H1 (cell line): Measurements from ENCODE around the gene TBX15. TPM values are rescaled to one million over a fixed set of nuclear protein-coding genes. Genes with fewer than 3 reads are reported as not detected.

Experiments used
- CTCF ChIA-PET: fragments of 300-600 bp; sonication (Branson Sonifier 250); formaldehyde crosslinking; loops from one replicate; lab custom pipeline; 2021; ENCODE audit not compliant: partially characterized antibody; lab: Charles Lee
- POLR2A ChIA-PET: fragments of 300-600 bp; sonication (Branson Sonifier 250); formaldehyde crosslinking; loops from one replicate; lab custom pipeline; 2021; ENCODE audit warnings: inconsistent platforms; ENCODE audit not compliant: partially characterized antibody; lab: Charles Lee
- DNase-seq, 2 experiments: peaks; one replicate each; pipeline versions ENCODE4 v3.0.0 to v3.0.0-alpha.2; 2010 to 2022; ENCODE audit warnings: low spot score in 2 of 2, low read depth in 1 of 2, mixed read lengths in 1 of 2
- FAIRE-seq: peaks from 2 replicates; lab custom pipeline; 2011; peaks lifted over from hg19 to GRCh38; lab: Jason Lieb, UNC
- H2AFZ ChIP-seq: 2 replicates; pipeline ENCODE4 v1.8.1; 2012; ENCODE audit warnings: low read length, inconsistent platforms
- H2AK5ac ChIP-seq: 2 replicates; pipeline ENCODE4 v1.6.1; 2013; ENCODE audit warnings: low read depth, low read length
- H2BK120ac ChIP-seq: replicated peaks from 2 replicates; pipeline ENCODE3; 2013; ENCODE audit warnings: low read depth, low read length, inconsistent platforms
- H2BK12ac ChIP-seq: 2 replicates; pipeline ENCODE4 v1.6.1; 2013; ENCODE audit warnings: low read depth, low read length
- H2BK15ac ChIP-seq: 2 replicates; pipeline ENCODE4 v1.6.1; 2013; ENCODE audit warnings: low read length
- H2BK20ac ChIP-seq: 2 replicates; pipeline ENCODE4 v1.6.1; 2013; ENCODE audit warnings: low read length
- H2BK5ac ChIP-seq: 2 replicates; pipeline ENCODE4 v1.6.1; 2013; ENCODE audit warnings: low read depth, low read length
- H3K14ac ChIP-seq: 2 replicates; pipeline ENCODE4 v1.6.1; 2013; ENCODE audit warnings: inconsistent platforms; ENCODE audit not compliant: insufficient read length
- H3K18ac ChIP-seq: 2 replicates; pipeline ENCODE4 v1.6.1; 2013; ENCODE audit warnings: low read length; ENCODE audit errors: extremely low read depth
- H3K23ac ChIP-seq: 2 replicates; pipeline ENCODE4 v1.6.1; 2013; ENCODE audit warnings: inconsistent platforms; ENCODE audit not compliant: insufficient read length
- H3K23me2 ChIP-seq: 2 replicates; pipeline ENCODE4 v1.6.1; 2013; ENCODE audit warnings: low read depth, low read length
- H3K27ac ChIP-seq: 2 replicates; pipeline ENCODE4 v1.6.1; 2011; ENCODE audit warnings: low read depth, low read length, inconsistent platforms
- H3K27me3 ChIP-seq, 4 experiments: replicated peaks in 1 of 4; 1 replicate in 1 of 4; 2 replicates in 3 of 4; pipeline versions ENCODE4 v1.6.1 to v1.8.1; 2011 to 2013; ENCODE audit warnings: low read length in 3 of 4, mild to moderate bottlenecking in 3 of 4, inconsistent platforms in 2 of 4, mixed read lengths in 2 of 4, moderate library complexity in 1 of 4; ENCODE audit not compliant: control insufficient read depth in 3 of 4, insufficient read depth in 3 of 4; ENCODE audit errors: extremely low read depth in 1 of 4
- H3K36me3 ChIP-seq, 4 experiments: 2 replicates each; pipeline versions ENCODE4 v1.6.1 to v1.8.1; 2011 to 2013; ENCODE audit warnings: mild to moderate bottlenecking in 4 of 4, low read length in 3 of 4, moderate library complexity in 2 of 4, control low read depth in 1 of 4, inconsistent platforms in 1 of 4; ENCODE audit not compliant: insufficient read depth in 4 of 4, control insufficient read depth in 2 of 4
- H3K4ac ChIP-seq: replicated peaks from 2 replicates; pipeline ENCODE3; 2013; ENCODE audit warnings: low read length, low read depth, mixed read lengths, inconsistent platforms; ENCODE audit not compliant: insufficient read length
- H3K4me1 ChIP-seq, 4 experiments: replicated peaks in 1 of 4; 1 replicate in 1 of 4; 2 replicates in 3 of 4; pipeline versions ENCODE4 v1.6.1 to v1.8.1; 2011 to 2013; ENCODE audit warnings: low read length in 3 of 4, inconsistent platforms in 2 of 4, mixed read lengths in 1 of 4; ENCODE audit not compliant: insufficient read depth in 4 of 4, control insufficient read depth in 3 of 4
- H3K4me2 ChIP-seq, 2 experiments: 2 replicates each; pipeline versions ENCODE4 v1.6.1 to v1.8.1; 2011 to 2013; ENCODE audit warnings: low read depth in 2 of 2, low read length in 2 of 2, control low read depth in 1 of 2, inconsistent platforms in 1 of 2, mild to moderate bottlenecking in 1 of 2; ENCODE audit not compliant: insufficient read depth in 1 of 2
- H3K4me3 ChIP-seq, 4 experiments: fragments of 200-600, 300-600 bp in 1 of 4; sonication (generic), shearing (Covaris generic), sonication (Bioruptor Twin) in 1 of 4; 2 replicates each; pipeline versions ENCODE4 v1.5.1 to v1.8.1; 2011 to 2016; ENCODE audit warnings: low read length in 4 of 4, low read depth in 3 of 4, control low read depth in 2 of 4, inconsistent platforms in 2 of 4, mild to moderate bottlenecking in 2 of 4, mixed read lengths in 1 of 4, moderate library complexity in 1 of 4; ENCODE audit not compliant: insufficient read depth in 2 of 4; ENCODE audit errors: extremely low read depth in 1 of 4
- H3K56ac ChIP-seq: replicated peaks from 2 replicates; pipeline ENCODE3; 2013; ENCODE audit warnings: low read depth, mild to moderate bottlenecking, mixed read lengths, low read length, inconsistent platforms; ENCODE audit not compliant: insufficient read length
- H3K79me1 ChIP-seq: 2 replicates; pipeline ENCODE4 v1.6.1; 2013; ENCODE audit warnings: low read depth, low read length, control low read depth
- H3K79me2 ChIP-seq, 2 experiments: 2 replicates each; pipeline versions ENCODE4 v1.6.1 to v1.8.1; 2012 to 2013; ENCODE audit warnings: low read length in 2 of 2, mild to moderate bottlenecking in 2 of 2, inconsistent platforms in 1 of 2; ENCODE audit not compliant: insufficient read depth in 2 of 2, control insufficient read depth in 1 of 2
- H3K9ac ChIP-seq, 4 experiments: replicated peaks in 1 of 4; 1 replicate in 1 of 4; 2 replicates in 3 of 4; pipeline versions ENCODE4 v1.6.1 to v1.8.1; 2011 to 2013; ENCODE audit warnings: low read depth in 3 of 4, low read length in 3 of 4, control low read depth in 2 of 4, mild to moderate bottlenecking in 2 of 4, moderate library complexity in 2 of 4, inconsistent platforms in 1 of 4; ENCODE audit errors: extremely low read depth in 1 of 4
- H3K9me3 ChIP-seq, 2 experiments: 2 replicates each; pipeline versions ENCODE4 v1.6.1 to v1.8.1; 2012 to 2013; ENCODE audit warnings: mild to moderate bottlenecking in 2 of 2, moderate library complexity in 2 of 2, control low read depth in 1 of 2, inconsistent platforms in 1 of 2, low read depth in 1 of 2, low read length in 1 of 2, mixed read lengths in 1 of 2; ENCODE audit not compliant: insufficient read depth in 2 of 2
- H4K20me1 ChIP-seq, 2 experiments: replicated peaks in 1 of 2; 2 replicates each; pipeline versions ENCODE3 to v1.8.1; 2011 to 2013; ENCODE audit warnings: inconsistent platforms in 2 of 2, low read length in 2 of 2, mild to moderate bottlenecking in 1 of 2; ENCODE audit not compliant: insufficient read depth in 2 of 2, control insufficient read depth in 1 of 2
- H4K5ac ChIP-seq: 2 replicates; pipeline ENCODE4 v1.6.1; 2013; ENCODE audit warnings: low read length, low read depth, mixed read lengths, inconsistent platforms; ENCODE audit not compliant: insufficient read length
- H4K8ac ChIP-seq: 2 replicates; pipeline ENCODE4 v1.8.0; 2013; ENCODE audit warnings: mild to moderate bottlenecking, moderate library complexity, low read length, inconsistent platforms; ENCODE audit not compliant: insufficient read depth; ENCODE audit errors: extremely low read depth
- H4K91ac ChIP-seq: replicated peaks from 2 replicates; pipeline ENCODE3; 2013; ENCODE audit warnings: low read length, mixed read lengths, inconsistent platforms; ENCODE audit not compliant: insufficient read length
- CHD2 ChIP-seq: IDR thresholded peaks from 2 replicates; pipeline ENCODE4 v1.6.1; 2012; ENCODE audit warnings: low read length, improper control_type of control experiment
- EZH2 ChIP-seq: fragments of 200-600 bp; sonication (generic); IDR thresholded peaks from 2 replicates; pipeline ENCODE4 v1.7.1; 2012; ENCODE audit warnings: low read depth, mild to moderate bottlenecking, moderate library complexity, low read length, inconsistent platforms; ENCODE audit not compliant: severe bottlenecking
- GABPA ChIP-seq: IDR thresholded peaks from 2 replicates; pipeline ENCODE4 v1.6.1; 2011; ENCODE audit warnings: mild to moderate bottlenecking, low read length, moderate library complexity, borderline replicate concordance; ENCODE audit not compliant: insufficient read depth
- KDM4A ChIP-seq: IDR thresholded peaks from one replicate; pipeline ENCODE4 v1.7.1; 2012; ENCODE audit warnings: low read depth, mild to moderate bottlenecking, moderate library complexity, low read length, inconsistent platforms; ENCODE audit not compliant: severe bottlenecking
- RNF2 ChIP-seq: fragments of 200-900, 300-1000 bp; sonication (generic); IDR thresholded peaks from 2 replicates; pipeline ENCODE4 v1.7.1; 2016; ENCODE audit warnings: borderline replicate concordance, low read depth, mild to moderate bottlenecking, antibody characterized with exemption, low read length; ENCODE audit not compliant: poor library complexity, severe bottlenecking; ENCODE audit errors: missing control alignments
- RXRA ChIP-seq: IDR thresholded peaks from 2 replicates; pipeline ENCODE4 v1.6.1; 2011; ENCODE audit warnings: low read depth, mild to moderate bottlenecking, low read length, moderate library complexity; ENCODE audit not compliant: insufficient read depth
- SIRT6 ChIP-seq: IDR thresholded peaks from one replicate; pipeline ENCODE4 v1.7.1; 2012; ENCODE audit warnings: low read length, inconsistent platforms
- SP2 ChIP-seq: IDR thresholded peaks from 2 replicates; pipeline ENCODE4 v1.6.1; 2012; ENCODE audit warnings: mild to moderate bottlenecking, low read length, inconsistent platforms
- SUZ12 ChIP-seq: fragments of 200-600 bp; sonication (generic); IDR thresholded peaks from 2 replicates; pipeline ENCODE4 v1.6.1; 2012; ENCODE audit warnings: mild to moderate bottlenecking, inconsistent platforms, low read length, moderate library complexity, mixed read lengths
- TAF1 ChIP-seq: IDR thresholded peaks from 2 replicates; pipeline ENCODE4 v1.6.1; 2011; ENCODE audit warnings: mild to moderate bottlenecking, low read depth, low read length
- WGBS, 2 experiments: shearing (Covaris generic) in 1 of 2; methylation state at CpG; one replicate each; pipeline versions ENCODE4 v1.1.6 to v1.1.7; 2013 to 2015; ENCODE audit warnings: low lambda C conversion rate in 2 of 2, mixed read lengths in 2 of 2, inconsistent platforms in 1 of 2, low coverage in 1 of 2, missing lambda C conversion rate in 1 of 2; ENCODE audit not compliant: insufficient replicate concordance in 2 of 2, insufficient coverage in 1 of 2, insufficient read length in 1 of 2; ENCODE audit errors: extremely low coverage in 1 of 2, missing lambda C conversion rate in 1 of 2; 5-methylcytosine and 5-hydroxymethylcytosine counted together
- polyA plus RNA-seq, 7 experiments: library from polyadenylated mRNA; depleted of rRNA in 3 of 7; stranded (reverse) in 5 of 7; unstranded in 2 of 7; fragments of >200 nt in 5 of 7; fragments of 200-250 nt in 2 of 7; gene quantifications; 1 replicate in 5 of 7; 2 replicates in 1 of 7; 4 replicates in 1 of 7; pipeline versions ENCODE4 v1.2.1 to v1.2.3, GENCODE V29; 2011 to 2013; ENCODE audit warnings: missing spikeins in 2 of 7, mixed read lengths in 2 of 7
- total RNA-seq: library from RNA; stranded (reverse); fragmentation: NEBNext Ultra II Directional; extraction: Animal tissue kit (Norgen Biotek cat#: 25700); gene quantifications from 2 replicates; pipeline ENCODE4 v1.2.1, GENCODE V29; 2021

The TBX15 gene
- total and polyA plus RNA-seq, 2 of the 8 experiments (the other 6 are each of a cell fraction or from before 2014, with no cell fraction given) = 0.14 to 0.24 TPM

DNA sequence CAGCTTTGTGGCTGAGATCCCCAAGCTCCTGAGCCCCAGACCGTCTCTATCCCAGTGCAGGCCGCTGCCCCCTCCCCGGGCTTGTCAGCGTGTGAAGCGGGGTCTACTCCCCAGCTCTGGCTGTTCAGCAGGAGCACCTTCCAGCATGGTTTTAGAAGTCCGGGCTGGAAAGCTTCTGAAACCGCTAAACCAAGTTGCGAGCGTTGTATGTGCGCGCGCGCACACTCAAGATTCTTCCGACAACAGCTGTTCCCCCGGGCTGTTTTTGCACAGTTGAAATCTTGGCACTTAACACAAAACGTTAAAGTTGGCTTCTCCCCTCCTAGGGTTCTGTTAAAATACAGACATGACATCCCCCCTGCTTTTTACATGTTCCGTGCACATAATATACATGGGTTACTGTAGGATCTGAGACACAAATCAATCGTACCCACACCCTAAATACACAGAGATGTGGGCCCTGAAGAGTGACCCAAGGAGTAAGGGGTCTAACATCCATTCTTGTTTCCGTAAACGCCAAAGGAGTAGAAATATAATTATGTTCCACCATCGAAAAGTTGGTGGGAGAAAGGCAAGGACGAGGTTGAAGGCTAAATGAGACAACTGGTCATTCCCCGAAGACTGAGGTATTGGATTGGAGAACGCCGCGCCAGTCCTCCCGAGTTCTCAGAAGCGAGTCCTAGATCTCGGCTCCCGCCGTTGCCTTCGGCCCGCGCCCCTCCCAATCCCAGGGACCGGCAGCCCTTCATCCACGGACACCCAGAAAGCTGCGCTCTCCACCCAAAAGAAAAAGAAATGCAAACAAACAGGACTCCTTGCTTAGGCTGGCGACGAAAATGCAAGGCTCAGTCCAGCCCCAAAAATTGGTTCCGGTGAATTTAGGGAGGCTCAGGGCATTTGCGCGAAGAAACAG is 1.3 kb downstream of the TBX15 start:
- no peak overlapping the region for H3K23ac ChIP-seq
- FAIRE-seq = no peak
- no peaks in the 10 kb centered on the region for H3K79me1 ChIP-seq
- H2BK5ac ChIP-seq = no peak overlapping the region
- peak overlapping the region; percentile 73 to 83 for H3K4me2 ChIP-seq
- no peaks in the 10 kb centered on the region for H3K79me2 ChIP-seq
- H3K4ac ChIP-seq = no peak overlapping the region
- H3K4me3 ChIP-seq = peak overlapping the region; percentile 27 to 60 (median 36); a peak in 7 of 8 replicates
- 0 out of 2 replicates have a peak overlapping the region, but pooled peaks have one; percentile 48 for H2BK20ac ChIP-seq
- H2BK120ac ChIP-seq = no peak overlapping the region
- H3K36me3 ChIP-seq = peaks cover 0 to 2% (median 0%) of the 10 kb centered on the region in 4 experiments; a peak in 1 of 8 replicates
- no peak overlapping the region for H3K14ac ChIP-seq
- no peak overlapping the region for H4K8ac ChIP-seq
- DNase-seq = no peak
- H2AK5ac ChIP-seq = no peak overlapping the region
- WGBS, 2 experiments = 5% methylated on average over 42 of the region's 42 CpGs; no CpG with 5 or more reads in 1 of the 2 experiments
- no peak overlapping the region for H3K18ac ChIP-seq
- H3K27ac ChIP-seq = no peak overlapping the region
- POLR2A ChIA-PET = interaction anchor here (1.1 to 2.1 kb wide), 3 partner anchors 13 to 21 kb away, joined by 3 to 6 read pairs (median 6); no protein-coding TSS in a partner anchor
- no peak overlapping the region for H3K9ac ChIP-seq
- peaks cover 83 to 100% (median 100%) of the 10 kb centered on the region in 4 experiments for H3K27me3 ChIP-seq
- peaks cover 9% of the 10 kb centered on the region; the same call in 1 of the 2 replicates for H3K23me2 ChIP-seq
- H4K20me1 ChIP-seq = peaks cover 6 to 20% of the 10 kb centered on the region in 2 experiments
- H2AFZ ChIP-seq = peak overlapping the region; percentile 2; the same call in 1 of the 2 replicates
- H4K5ac ChIP-seq = no peak overlapping the region
- H2BK12ac ChIP-seq = peak overlapping the region; percentile 86; the same call in 1 of the 2 replicates
- no peak overlapping the region for H2BK15ac ChIP-seq
- no peak overlapping the region for H3K56ac ChIP-seq
- no peak overlapping the region for H4K91ac ChIP-seq
- CTCF ChIA-PET = interaction anchor here (0.9 to 3.5 kb wide), 10 partner anchors 9 to 782 kb away, joined by 3 to 24 read pairs (median 4); no protein-coding TSS in a partner anchor
- peaks cover 0 to 3% of the 10 kb centered on the region in 2 experiments; a peak in 1 of 4 replicates for H3K9me3 ChIP-seq
- H3K4me1 ChIP-seq = peaks cover 7 to 50% (median 20%) of the 10 kb centered on the region in 4 experiments
- TF ChIP-seq RNF2 (peak; percentile 96), KDM4A (no peak), GABPA (no peak), RXRA (no peak), SIRT6 (no peak), SP2 (no peak), EZH2 (peak; percentile 94), SUZ12 (peak; percentile 85), TAF1 (no peak), CHD2 (no peak)
